Gastroesophageal sphincter (tissue), 3 donors: ENCODE measurements around the gene OR5C1.

ENCODE experiments used
- EP300 ChIP-seq: sonication (generic); formaldehyde crosslinking; IDR thresholded peaks from one replicate; pipeline ENCODE4 v1.6.1; 2017; ENCODE audit warnings: antibody characterized with exemption, mild to moderate bottlenecking
- POLR2A ChIP-seq, 2 donors: fragments of 450-650 bp; IDR thresholded peaks; one replicate each; pipeline ENCODE4 v1.6.1; 2017; ENCODE audit warnings: antibody characterized with exemption in 2 of 2, mild to moderate bottlenecking in 2 of 2, moderate library complexity in 1 of 2
- POLR2AphosphoS5 ChIP-seq: sonication (generic); formaldehyde crosslinking; IDR thresholded peaks from one replicate; pipeline ENCODE4 v1.6.1; 2017; ENCODE audit warnings: antibody characterized with exemption
- TF ChIP-seq, protein P1 (sequence below), 4 experiments: fragments of 200-600 bp in 2 of 4; fragments of 450-650 bp in 2 of 4; sonication (generic) in 1 of 4; IDR thresholded peaks; one replicate each; pipeline ENCODE4 v1.5.1; 2017 to 2019; ENCODE audit warnings: antibody characterized with exemption in 4 of 4, mild to moderate bottlenecking in 2 of 4, moderate library complexity in 2 of 4

DNA sequence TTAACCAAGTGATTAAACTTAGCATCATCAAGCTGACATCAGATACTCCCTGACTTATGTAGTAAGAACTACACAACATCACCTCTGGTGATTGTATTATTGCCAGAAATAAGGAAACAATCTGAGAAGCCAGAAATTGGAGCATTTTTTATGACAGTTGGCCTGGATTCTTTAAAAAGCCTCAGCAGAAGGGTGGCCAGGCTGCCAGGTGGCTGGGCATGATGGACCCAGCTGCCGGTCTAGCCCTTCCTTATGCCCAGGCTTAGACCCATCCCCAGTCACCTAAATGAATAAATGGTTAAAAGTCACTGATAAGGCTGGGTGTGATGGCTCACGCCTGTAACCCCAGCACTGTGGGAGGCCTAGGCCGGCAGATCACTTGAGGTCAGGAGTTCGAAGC is 24.0 kb downstream of the OR5C1 start:
- TF ChIP-seq, protein P1, sequence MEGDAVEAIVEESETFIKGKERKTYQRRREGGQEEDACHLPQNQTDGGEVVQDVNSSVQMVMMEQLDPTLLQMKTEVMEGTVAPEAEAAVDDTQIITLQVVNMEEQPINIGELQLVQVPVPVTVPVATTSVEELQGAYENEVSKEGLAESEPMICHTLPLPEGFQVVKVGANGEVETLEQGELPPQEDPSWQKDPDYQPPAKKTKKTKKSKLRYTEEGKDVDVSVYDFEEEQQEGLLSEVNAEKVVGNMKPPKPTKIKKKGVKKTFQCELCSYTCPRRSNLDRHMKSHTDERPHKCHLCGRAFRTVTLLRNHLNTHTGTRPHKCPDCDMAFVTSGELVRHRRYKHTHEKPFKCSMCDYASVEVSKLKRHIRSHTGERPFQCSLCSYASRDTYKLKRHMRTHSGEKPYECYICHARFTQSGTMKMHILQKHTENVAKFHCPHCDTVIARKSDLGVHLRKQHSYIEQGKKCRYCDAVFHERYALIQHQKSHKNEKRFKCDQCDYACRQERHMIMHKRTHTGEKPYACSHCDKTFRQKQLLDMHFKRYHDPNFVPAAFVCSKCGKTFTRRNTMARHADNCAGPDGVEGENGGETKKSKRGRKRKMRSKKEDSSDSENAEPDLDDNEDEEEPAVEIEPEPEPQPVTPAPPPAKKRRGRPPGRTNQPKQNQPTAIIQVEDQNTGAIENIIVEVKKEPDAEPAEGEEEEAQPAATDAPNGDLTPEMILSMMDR (IDR thresholded peaks at IDR 0.05), result no peak
- TF ChIP-seq EP300, result no peak
- TF ChIP-seq POLR2AphosphoS5, result no peak
- TF ChIP-seq POLR2A (IDR thresholded peaks at IDR 0.05), result no peak
